BLaER1 treated with 17β-estradiol and CSF1 and Interleukin-3, amounts not matched to agents 10 nM and 100 nM (cell line): ENCODE measurements around the gene KLHL12.

Source experiments
- H3K27ac ChIP-seq, 11 experiments: shearing (Covaris generic); formaldehyde crosslinking; 2 replicates each; pipeline ENCODE4 v1.8.1; 2022
- H3K27me3 ChIP-seq, 11 experiments: shearing (Covaris generic); formaldehyde crosslinking; 2 replicates each; pipeline ENCODE4 v1.8.1; 2022
- H3K36me3 ChIP-seq, 11 experiments: shearing (Covaris generic); formaldehyde crosslinking; 2 replicates each; pipeline ENCODE4 v1.8.1; 2022
- H3K4me1 ChIP-seq, 10 experiments: shearing (Covaris generic); formaldehyde crosslinking; 2 replicates each; pipeline ENCODE4 v1.8.1; 2022
- H3K4me2 ChIP-seq, 11 experiments: shearing (Covaris generic); formaldehyde crosslinking; 2 replicates each; pipeline ENCODE4 v1.8.1; 2022
- H3K4me3 ChIP-seq, 10 experiments: shearing (Covaris generic); formaldehyde crosslinking; 2 replicates each; pipeline ENCODE4 v1.8.1; 2022
- H3K9ac ChIP-seq, 11 experiments: shearing (Covaris generic); formaldehyde crosslinking; 2 replicates each; pipeline ENCODE4 v1.8.1; 2022
- H3K9me3 ChIP-seq, 11 experiments: shearing (Covaris generic); formaldehyde crosslinking; replicated peaks in 1 of 11; 2 replicates each; pipeline ENCODE4 v1.8.1; 2022
- H4K20me1 ChIP-seq, 11 experiments: shearing (Covaris generic); formaldehyde crosslinking; 2 replicates each; pipeline ENCODE4 v1.8.1; 2022
- Cebpa-rat ChIP-seq, 11 experiments: shearing (Covaris generic); IDR thresholded peaks; 2 replicates each; pipeline ENCODE4 v1.8.1; 2022

KLHL12 gene

DNA sequence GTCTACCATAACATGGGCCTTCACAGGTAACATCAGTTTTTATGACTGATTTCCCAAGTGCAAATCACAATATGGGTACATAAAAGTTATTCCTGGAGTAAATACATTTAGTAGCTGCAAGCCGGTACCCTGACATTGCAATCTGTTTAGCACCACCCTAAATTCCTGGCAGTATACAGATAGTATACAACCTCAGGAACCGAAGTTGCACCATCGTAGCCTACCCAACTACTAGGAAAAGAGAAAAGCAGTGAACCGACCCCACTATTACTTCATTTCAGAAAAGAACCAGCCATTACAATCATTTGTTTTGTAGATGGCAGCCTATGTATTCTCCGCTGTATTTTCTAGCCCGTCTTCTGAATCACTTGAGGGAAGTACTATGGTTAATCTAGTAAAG, 29.9 kb upstream of the KLHL12 start:
- Histone ChIP-seq H3K9me3 (no peaks in the 10 kb centered on the region), H3K4me1 (peaks cover 23 to 64% (median 56%) of the 10 kb centered on the region in 10 experiments), H3K27me3 (no peaks in the 10 kb centered on the region), H3K27ac (peak overlapping the region in 10 of 11 experiments; percentile 91 to 99 (median 96); a peak in 14 of 22 replicates), H3K9ac (peak overlapping the region; percentile 95 to 100 (median 98)), H3K36me3 (peaks cover 19 to 57% (median 23%) of the 10 kb centered on the region in 11 experiments; a peak in 19 of 22 replicates), H3K4me2 (peak overlapping the region; percentile 79 to 97 (median 91)), H3K4me3 (peak overlapping the region; percentile 93 to 100 (median 99)), H4K20me1 (peaks cover 0 to 60% (median 47%) of the 10 kb centered on the region in 11 experiments; a peak in 15 of 22 replicates)
- no peak for TF ChIP-seq Cebpa-rat (IDR thresholded peaks at IDR 0.05)

DNA sequence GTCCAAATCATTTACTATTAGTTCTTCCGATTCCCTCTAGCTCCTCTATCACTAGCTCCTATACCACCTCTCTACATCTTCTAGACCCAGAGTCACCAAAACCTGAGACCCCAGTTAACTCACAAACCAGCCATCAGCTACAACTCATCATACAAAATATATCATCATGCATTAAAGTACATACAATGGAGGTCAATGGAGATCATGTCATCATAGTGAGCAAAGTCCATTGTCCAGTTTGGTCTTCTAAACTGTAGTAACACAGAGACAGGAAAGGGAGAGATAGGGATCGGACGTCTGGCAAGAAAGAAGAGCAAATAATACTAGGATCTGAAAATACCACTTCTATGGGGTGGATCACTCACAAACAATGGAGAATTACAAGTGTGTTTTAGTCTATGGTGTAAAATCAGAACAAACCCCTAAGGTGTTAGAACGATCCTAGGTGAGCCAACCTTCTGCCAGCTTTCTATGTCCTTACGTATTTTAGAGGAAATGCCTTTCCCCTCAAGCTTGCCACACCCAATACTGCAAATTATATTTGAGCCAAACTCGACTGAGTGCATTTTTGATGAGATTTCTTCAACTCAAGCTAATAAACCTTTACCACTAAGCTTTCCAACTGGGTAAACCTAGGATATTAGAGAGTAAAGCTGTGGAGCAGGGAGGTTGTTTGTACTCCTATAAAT, 27.2 kb upstream of the KLHL12 start:
- peak overlapping the region in 6 of 11 experiments; percentile 74 to 92 (median 90); a peak in 13 of 22 replicates for H3K27ac ChIP-seq
- H4K20me1 ChIP-seq, result peaks cover 0 to 80% (median 64%) of the 10 kb centered on the region in 11 experiments; a peak in 16 of 22 replicates
- no peak for TF ChIP-seq Cebpa-rat (IDR thresholded peaks at IDR 0.05)
- H3K4me1 ChIP-seq, result peaks cover 23 to 75% (median 62%) of the 10 kb centered on the region in 10 experiments
- H3K9ac ChIP-seq, result peak overlapping the region in 3 of 11 experiments; percentile 76 to 100 (median 80); a peak in 6 of 22 replicates
- no peaks in the 10 kb centered on the region for H3K9me3 ChIP-seq
- H3K4me2 ChIP-seq, result peak overlapping the region in 6 of 11 experiments; percentile 67 to 95 (median 90); a peak in 12 of 22 replicates
- no peaks in the 10 kb centered on the region for H3K27me3 ChIP-seq
- peak overlapping the region in 3 of 10 experiments; percentile 19 to 98 (median 33); a peak in 4 of 20 replicates for H3K4me3 ChIP-seq
- H3K36me3 ChIP-seq, result peaks cover 27 to 71% (median 44%) of the 10 kb centered on the region in 11 experiments

DNA sequence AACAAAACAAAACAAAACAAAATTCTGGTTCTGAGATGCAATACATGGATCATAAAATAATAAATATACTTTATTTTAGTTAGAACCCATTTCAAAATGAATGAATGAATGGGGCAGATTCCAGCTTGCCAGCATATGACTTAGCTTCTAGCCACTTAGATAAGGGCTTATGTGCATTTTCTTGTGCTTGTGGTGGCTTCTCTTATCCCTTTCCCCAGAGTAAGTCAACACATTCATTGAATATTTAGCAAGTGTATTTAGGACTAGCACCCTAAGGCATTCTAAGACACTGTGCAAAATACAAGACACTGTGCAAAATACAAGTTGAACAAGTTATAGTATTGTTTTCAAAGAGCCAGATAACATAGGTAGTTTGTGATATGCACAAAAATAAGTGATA, 26.4 kb upstream of the KLHL12 start:
- no peak for TF ChIP-seq Cebpa-rat (IDR thresholded peaks at IDR 0.05)
- peak overlapping the region in 2 of 10 experiments; percentile 33 to 98; a peak in 4 of 20 replicates for H3K4me3 ChIP-seq
- peaks cover 17 to 67% (median 56%) of the 10 kb centered on the region in 10 experiments for H3K4me1 ChIP-seq
- peaks cover 35 to 79% (median 52%) of the 10 kb centered on the region in 11 experiments for H3K36me3 ChIP-seq
- no peaks in the 10 kb centered on the region for H3K9me3 ChIP-seq
- peaks cover 0 to 83% (median 64%) of the 10 kb centered on the region in 11 experiments; a peak in 16 of 22 replicates for H4K20me1 ChIP-seq
- peak overlapping the region in 6 of 11 experiments; percentile 52 to 100 (median 76); a peak in 11 of 22 replicates for H3K9ac ChIP-seq
- H3K4me2 ChIP-seq, result peak overlapping the region in 7 of 11 experiments; percentile 66 to 95 (median 85); a peak in 14 of 22 replicates
- no peaks in the 10 kb centered on the region for H3K27me3 ChIP-seq
- peak overlapping the region in 8 of 11 experiments; percentile 43 to 92 (median 86); a peak in 15 of 22 replicates for H3K27ac ChIP-seq

DNA sequence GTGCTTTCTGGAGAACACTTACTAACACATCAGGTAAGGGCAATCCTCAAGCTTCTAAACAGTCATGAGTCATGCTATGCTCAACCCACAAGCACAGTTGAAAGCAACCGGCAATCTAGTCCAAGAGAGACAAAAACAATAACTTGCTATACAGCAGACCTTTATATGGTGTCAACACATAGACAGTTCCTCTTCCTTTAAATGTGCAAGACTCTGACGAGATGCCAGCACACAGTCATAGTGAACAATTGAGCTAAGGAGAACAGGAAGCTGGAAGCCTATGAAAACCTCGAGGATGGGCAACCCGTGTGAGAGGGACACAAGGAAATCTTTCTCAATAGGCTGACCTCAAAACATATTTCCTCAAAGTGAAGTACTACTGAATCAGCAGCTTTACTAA, 25.8 kb upstream of the KLHL12 start:
- H3K27me3 ChIP-seq, result no peaks in the 10 kb centered on the region
- peaks cover 17 to 67% (median 55%) of the 10 kb centered on the region in 10 experiments for H3K4me1 ChIP-seq
- peak overlapping the region in 8 of 11 experiments; percentile 17 to 95 (median 83); a peak in 15 of 22 replicates for H3K4me2 ChIP-seq
- peak in 6 of 11 experiments; percentile 67 to 89 (median 82); a peak in 11 of 22 replicates for TF ChIP-seq Cebpa-rat (IDR thresholded peaks at IDR 0.05)
- no peaks in the 10 kb centered on the region for H3K9me3 ChIP-seq
- H3K4me3 ChIP-seq, result peak overlapping the region in 4 of 10 experiments; percentile 32 to 50 (median 41); a peak in 6 of 20 replicates
- peak overlapping the region in 7 of 11 experiments; percentile 28 to 100 (median 75); a peak in 13 of 22 replicates for H3K9ac ChIP-seq
- peaks cover 41 to 85% (median 58%) of the 10 kb centered on the region in 11 experiments for H3K36me3 ChIP-seq
- H3K27ac ChIP-seq, result peak overlapping the region in 9 of 11 experiments; percentile 30 to 92 (median 84); a peak in 16 of 22 replicates
- peaks cover 4 to 87% (median 64%) of the 10 kb centered on the region in 11 experiments; a peak in 16 of 22 replicates for H4K20me1 ChIP-seq

DNA sequence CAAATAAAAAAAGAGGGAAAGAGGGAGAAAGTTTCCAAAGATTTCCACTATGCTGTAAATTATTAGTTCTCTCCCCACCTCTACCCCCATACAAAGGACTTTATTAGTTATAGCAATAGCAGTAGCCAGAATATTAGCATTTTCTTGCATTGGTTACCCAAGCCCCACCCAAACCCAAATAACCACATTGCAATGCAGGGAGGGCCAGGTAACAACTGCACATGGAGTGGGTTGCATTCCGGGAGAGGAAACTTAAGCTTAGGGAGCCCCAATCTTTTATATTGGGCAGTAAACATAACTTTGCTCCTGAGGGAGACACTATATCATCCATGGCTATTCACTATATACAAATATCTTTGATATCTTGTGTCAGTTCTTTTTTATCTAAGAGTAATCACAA, 25.1 kb upstream of the KLHL12 start:
- Histone ChIP-seq H3K36me3 (peaks cover 48 to 92% (median 65%) of the 10 kb centered on the region in 11 experiments), H3K27ac (peak overlapping the region in 9 of 11 experiments; percentile 30 to 92 (median 84); a peak in 16 of 22 replicates), H3K4me3 (peak overlapping the region in 4 of 10 experiments; percentile 22 to 50 (median 40); a peak in 6 of 20 replicates)

DNA sequence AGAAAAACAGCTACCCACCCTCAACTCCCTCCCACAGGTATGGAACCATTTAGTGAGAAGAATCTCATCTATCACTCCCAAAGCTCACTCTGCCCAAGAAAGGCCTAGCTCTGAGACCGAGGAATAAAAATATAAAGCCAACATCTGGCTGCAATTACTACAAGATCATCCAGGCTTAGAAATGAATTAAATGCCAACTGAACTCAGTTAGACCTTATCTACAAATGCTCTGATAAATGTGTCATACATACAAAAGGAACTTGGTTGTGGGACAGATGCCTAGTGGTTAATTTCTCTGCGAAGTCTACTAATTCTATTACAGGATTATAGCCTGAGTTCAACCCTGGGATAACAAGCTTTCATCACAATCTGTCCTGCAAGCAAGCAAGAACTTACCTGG, 24.4 kb upstream of the KLHL12 start:
- no peaks in the 10 kb centered on the region for H3K9me3 ChIP-seq
- H3K9ac ChIP-seq, result peak overlapping the region in 3 of 11 experiments; percentile 76 to 80 (median 78); a peak in 5 of 22 replicates
- H3K36me3 ChIP-seq, result peaks cover 54 to 95% (median 72%) of the 10 kb centered on the region in 11 experiments
- peak overlapping the region in 4 of 11 experiments; percentile 85 to 95 (median 94); a peak in 9 of 22 replicates for H3K4me2 ChIP-seq
- H3K27me3 ChIP-seq, result no peaks in the 10 kb centered on the region
- peaks cover 6 to 73% (median 56%) of the 10 kb centered on the region in 11 experiments; a peak in 17 of 22 replicates for H4K20me1 ChIP-seq
- TF ChIP-seq Cebpa-rat (IDR thresholded peaks at IDR 0.05), result no peak
- 0 out of 20 replicates have a peak overlapping the region, but pooled peaks of 1 of the 10 experiments have one; percentile 32 for H3K4me3 ChIP-seq
- peaks cover 6 to 61% (median 45%) of the 10 kb centered on the region in 10 experiments for H3K4me1 ChIP-seq
- H3K27ac ChIP-seq, result peak overlapping the region in 6 of 11 experiments; percentile 74 to 92 (median 90); a peak in 11 of 22 replicates

More for the DNA sequence above, 25.1 kb upstream of the KLHL12 start:
- Histone ChIP-seq H3K4me2 (peak overlapping the region in 8 of 11 experiments; percentile 17 to 95 (median 83); a peak in 14 of 22 replicates), H3K27me3 (no peaks in the 10 kb centered on the region), H3K9ac (peak overlapping the region in 7 of 11 experiments; percentile 28 to 80 (median 75); a peak in 13 of 22 replicates), H3K4me1 (peaks cover 13 to 67% (median 52%) of the 10 kb centered on the region in 10 experiments), H3K9me3 (no peaks in the 10 kb centered on the region), H4K20me1 (peaks cover 4 to 80% (median 63%) of the 10 kb centered on the region in 11 experiments; a peak in 16 of 22 replicates)
- TF ChIP-seq Cebpa-rat (IDR thresholded peaks at IDR 0.05), result no peak

DNA sequence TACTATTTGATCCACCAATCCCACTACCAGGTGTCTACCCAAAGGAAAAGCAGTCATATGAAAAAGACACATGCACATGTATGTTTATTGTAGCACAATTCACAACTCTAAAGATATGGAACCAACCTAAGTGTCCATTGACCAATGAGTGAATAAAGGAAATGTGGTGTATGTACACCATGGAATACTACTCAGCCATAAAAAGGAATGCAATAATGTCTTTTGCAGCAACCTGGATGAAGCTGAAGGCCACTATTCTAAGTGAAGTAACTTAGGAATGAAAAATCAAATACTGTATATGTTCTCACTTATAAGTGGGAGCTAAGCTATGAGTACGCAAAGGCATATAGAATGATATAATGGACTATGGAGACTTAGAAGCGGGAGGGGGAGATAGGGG, 18.4 kb upstream of the KLHL12 start:
- H3K9ac ChIP-seq, result no peak overlapping the region
- H3K4me1 ChIP-seq, result peaks cover 0 to 5% (median 0%) of the 10 kb centered on the region in 10 experiments; a peak in 4 of 20 replicates
- H3K4me2 ChIP-seq, result no peak overlapping the region
- peaks cover 0 to 60% (median 14%) of the 10 kb centered on the region in 11 experiments; a peak in 13 of 22 replicates for H4K20me1 ChIP-seq
- no peak overlapping the region for H3K27ac ChIP-seq
- H3K9me3 ChIP-seq, result no peaks in the 10 kb centered on the region
- no peak overlapping the region for H3K4me3 ChIP-seq
- TF ChIP-seq Cebpa-rat (IDR thresholded peaks at IDR 0.05), result no peak
- no peaks in the 10 kb centered on the region for H3K27me3 ChIP-seq
- H3K36me3 ChIP-seq, result peaks cover 99 to 100% (median 100%) of the 10 kb centered on the region in 11 experiments

DNA sequence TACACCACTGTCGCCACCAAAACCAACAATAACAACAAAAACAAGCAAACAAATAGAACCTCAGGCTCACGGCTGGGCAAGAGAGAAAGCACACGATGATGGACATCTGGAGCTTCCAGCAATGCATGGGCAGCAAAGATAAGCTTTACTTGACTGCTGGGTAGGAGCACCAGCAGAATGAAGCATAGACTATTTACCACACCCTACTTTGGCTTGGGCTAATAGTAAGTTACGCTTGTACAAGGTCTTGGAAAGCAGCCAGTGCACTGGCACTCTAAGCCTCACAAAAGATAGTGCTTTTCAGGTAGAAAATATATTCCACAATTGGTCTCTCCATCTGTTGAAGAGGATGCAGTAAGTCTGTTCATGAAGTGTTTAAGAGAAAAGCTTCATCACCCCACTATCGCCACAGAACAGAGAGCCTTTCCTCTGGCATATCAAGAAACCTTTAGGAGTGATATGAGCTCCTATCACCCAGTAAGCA, 17.4 kb upstream of the KLHL12 start:
- no peaks in the 10 kb centered on the region for H3K27me3 ChIP-seq
- H3K27ac ChIP-seq, result no peak overlapping the region
- no peaks in the 10 kb centered on the region for H3K4me1 ChIP-seq
- no peak overlapping the region for H3K9ac ChIP-seq
- TF ChIP-seq Cebpa-rat (IDR thresholded peaks at IDR 0.05), result no peak
- H3K36me3 ChIP-seq, result peaks cover 99 to 100% (median 100%) of the 10 kb centered on the region in 11 experiments
- no peak overlapping the region for H3K4me2 ChIP-seq
- no peaks in the 10 kb centered on the region for H3K9me3 ChIP-seq
- peaks cover 0 to 60% (median 14%) of the 10 kb centered on the region in 11 experiments; a peak in 11 of 22 replicates for H4K20me1 ChIP-seq
- H3K4me3 ChIP-seq, result no peak overlapping the region
